ENCODE data around the gene PLA2G10.
"Not testable (repeated sequence)": the region's sequence is repeated elsewhere in the genome, so short reads cannot be mapped to it uniquely, and the experiment has no call there.

Gene PLA2G10

GRCh38 chr16:14667347-14668266 is 26.5 kb downstream of the PLA2G10 start:
- no peak for DNase-seq (ENCODE audit: low spot score)

GRCh38 chr16:14658063-14658462 is 36.0 kb downstream of the PLA2G10 start:
- DNase-seq (ENCODE audit: low spot score) = no peak

GRCh38 chr16:14652726-14653125 is 41.4 kb downstream of the PLA2G10 start:
- no peak for DNase-seq (ENCODE audit: low spot score)

- DNase-seq (ENCODE audit: low spot score) = no peak
Observed at GRCh38 chr16:14650629-14651028, 43.5 kb downstream of the PLA2G10 start.

- DNase-seq (ENCODE audit: low spot score) = no peak
Observed at GRCh38 chr16:14649816-14650215, 44.3 kb downstream of the PLA2G10 start.

GRCh38 chr16:14641926-14642325 is 52.2 kb downstream of the PLA2G10 start:
- no peak for DNase-seq (ENCODE audit: low spot score)

GRCh38 chr16:14641206-14641605 is 52.9 kb downstream of the PLA2G10 start:
- DNase-seq (ENCODE audit: low spot score) = no peak

GRCh38 chr16:14640538-14640937 is 53.6 kb downstream of the PLA2G10 start:
- DNase-seq (ENCODE audit: low spot score) = no peak

GRCh38 chr16:14636951-14637240 is 57.2 kb downstream of the PLA2G10 start:
- not testable (repeated sequence) for DNase-seq (ENCODE audit: low spot score)

GRCh38 chr16:14636179-14636950 is 57.7 kb downstream of the PLA2G10 start:
- DNase-seq (ENCODE audit: low spot score) = not testable (repeated sequence)

GRCh38 chr16:14635395-14636165 is 58.5 kb downstream of the PLA2G10 start:
- DNase-seq (ENCODE audit: low spot score) = no peak

- no peak for DNase-seq (ENCODE audit: low spot score)
Observed at GRCh38 chr16:14634389-14634725, 59.8 kb downstream of the PLA2G10 start.

GRCh38 chr16:14632693-14633569 is 61.2 kb downstream of the PLA2G10 start, which contains the start of gene BFAR:
Gene BFAR, plus strand, starts transcription at chr16:14632951. Its CDS starts 11,396 bp downstream, at chr16:14644347.
- peak; percentile 98 for DNase-seq (ENCODE audit: low spot score)

GRCh38 chr16:14630620-14631330 is 63.3 kb downstream of the PLA2G10 start:
- DNase-seq (ENCODE audit: low spot score) = not testable (repeated sequence)

- DNase-seq (ENCODE audit: low spot score) = peak; percentile 97
Observed at GRCh38 chr16:14629919-14630619, 64.0 kb downstream of the PLA2G10 start, which contains the start of gene PARN. Gene PARN, minus strand, starts transcription at chr16:14630260. Its CDS starts 135 bp downstream, at chr16:14630125.

- peak; percentile 11 for DNase-seq (ENCODE audit: low spot score)
Observed at GRCh38 chr16:14629612-14629918, 64.5 kb downstream of the PLA2G10 start.

- DNase-seq (ENCODE audit: low spot score) = peak; percentile 10
Observed at GRCh38 chr16:14628806-14629611, 65.1 kb downstream of the PLA2G10 start.

GRCh38 chr16:14627078-14627477 is 67.0 kb downstream of the PLA2G10 start:
- DNase-seq (ENCODE audit: low spot score) = no peak
